T follicular helper cell (primary cell): ENCODE data around the gene NCOA1.
"Not testable (repeated sequence)": the region's sequence is repeated elsewhere in the genome, so short reads cannot be mapped to it uniquely, and the experiment has no call there.

Experiments used
- DNase-seq: peaks from one replicate; pipeline ENCODE4 v3.0.0-alpha.2; 2020; ENCODE audit warnings: low read depth
- total RNA-seq, 2 experiments: gene quantifications; one replicate each; lab custom pipeline; 2026; lab: John Stamatoyannopoulos, UW

Gene NCOA1
- total RNA-seq, result 86.6 to 123 reads per million in 2 experiments

GRCh38 chr2:24490690-24491541 lies at the start of gene NCOA1:
NCOA1 (plus strand) TSS chr2:24491254; CDS start chr2:24658678, 167,424 bp downstream.
- peak; percentile 85 for DNase-seq

GRCh38 chr2:24448797-24449196 lies 42.3 kb upstream of the NCOA1 start:
- no peak for DNase-seq

- DNase-seq, result no peak
These were observed 41.7 kb upstream of the NCOA1 start for GRCh38 chr2:24449344-24449743.

GRCh38 chr2:24451805-24452501 lies 39.1 kb upstream of the NCOA1 start:
- DNase-seq, result no peak

- no peak for DNase-seq
These were observed 38.6 kb upstream of the NCOA1 start for GRCh38 chr2:24452502-24452885.

- DNase-seq, result no peak
These were observed 37.5 kb upstream of the NCOA1 start for GRCh38 chr2:24453379-24454073.

- no peak for DNase-seq
These were observed 36.8 kb upstream of the NCOA1 start for GRCh38 chr2:24454294-24454693.

- DNase-seq, result no peak
These were observed 34.2 kb upstream of the NCOA1 start for GRCh38 chr2:24456599-24457556.

GRCh38 chr2:24457696-24458386 lies 33.2 kb upstream of the NCOA1 start:
- no peak for DNase-seq

- DNase-seq, result no peak
These were observed 31.6 kb upstream of the NCOA1 start for GRCh38 chr2:24459224-24460161.

GRCh38 chr2:24461685-24462084 lies 29.4 kb upstream of the NCOA1 start:
- DNase-seq, result no peak

- no peak for DNase-seq
These were observed 27.8 kb upstream of the NCOA1 start for GRCh38 chr2:24463271-24463670.

- DNase-seq, result no peak
These were observed 23.9 kb upstream of the NCOA1 start for GRCh38 chr2:24466871-24467870.

GRCh38 chr2:24468453-24468852 lies 22.6 kb upstream of the NCOA1 start:
- not testable (repeated sequence) for DNase-seq

- no peak for DNase-seq
These were observed 21.9 kb upstream of the NCOA1 start for GRCh38 chr2:24469148-24469650.

- DNase-seq, result no peak
These were observed 19.4 kb upstream of the NCOA1 start for GRCh38 chr2:24471662-24472061.

GRCh38 chr2:24472416-24472815 lies 18.6 kb upstream of the NCOA1 start:
- DNase-seq, result no peak

- no peak for DNase-seq
These were observed 17.4 kb upstream of the NCOA1 start for GRCh38 chr2:24473626-24474025.
